Psoas muscle (tissue), 8 donors: ENCODE results near the gene NYAP2. TPM values are rescaled to one million over a fixed set of nuclear protein-coding genes. Genes with fewer than 3 reads are reported as not detected.

Source experiments
- ATAC-seq, 4 donors: fragments of 200-7000 bp; cut with Tn5 transposase; one replicate each; pipeline ENCODE4 v1.9.1; 2020; ENCODE audit warnings: moderate library complexity in 3 of 4, mild to moderate bottlenecking in 2 of 4
- DNase-seq, 2 donors: peaks; one replicate each; pipeline ENCODE4 v3.0.0-alpha.2; 2020
- H3K27ac ChIP-seq: fragments of 200-600 bp; one replicate; pipeline ENCODE4 v1.8.0; 2022
- H3K27me3 ChIP-seq, 3 donors: fragments of 200-600 bp in 1 of 3; one replicate each; pipeline versions ENCODE4 v1.6.1 to v1.8.0; 2013 to 2022; ENCODE audit warnings: low read length in 2 of 3, mild to moderate bottlenecking in 2 of 3, moderate library complexity in 1 of 3; ENCODE audit not compliant: insufficient read depth in 3 of 3
- H3K36me3 ChIP-seq, 2 donors: fragments of 200-600 bp in 1 of 2; one replicate each; pipeline versions ENCODE4 v1.6.1 to v1.8.0; 2013 to 2022; ENCODE audit warnings: low read depth in 1 of 2, mild to moderate bottlenecking in 1 of 2, moderate library complexity in 1 of 2; ENCODE audit not compliant: insufficient read depth in 1 of 2
- H3K4me1 ChIP-seq: fragments of 200-600 bp; one replicate; pipeline ENCODE4 v1.8.0; 2022
- H3K4me3 ChIP-seq: fragments of 200-600 bp; one replicate; pipeline ENCODE4 v1.8.0; 2022; ENCODE audit warnings: mild to moderate bottlenecking
- H3K9me3 ChIP-seq: fragments of 200-600 bp; one replicate; pipeline ENCODE4 v1.8.0; 2022
- WGBS, 3 donors: extraction: QIAGEN DNeasy Blood & Tissue Kit; methylation state at CpG; one replicate each; pipeline versions ENCODE4 v1.1.6 to v1.1.7; 2013; 5-methylcytosine and 5-hydroxymethylcytosine counted together
- intact Hi-C, 2 donors: fragments of 100-400 bp; cut with DNase I; formaldehyde crosslinking; loops; one replicate each; pipeline versions ENCODE4 v1.11.0 to v1.14.2; 2022
- polyA plus RNA-seq, 3 donors: library from polyadenylated mRNA; stranded (reverse); fragments of 200-250 nt; gene quantifications; one replicate each; pipeline ENCODE4 v1.2.3, GENCODE V29; 2013
- total RNA-seq, 4 donors: library from RNA; stranded (reverse); fragmentation: NEBNext Ultra II Directional in 2 of 4; extraction: Animal tissue kit (Norgen Biotek cat#: 25700) in 2 of 4; gene quantifications; one replicate each; pipeline versions ENCODE4 v1.2.1 to v1.2.4, GENCODE V29; 2021 to 2023
- TF ChIP-seq, protein P1 (sequence below): fragments of 200-600 bp; IDR thresholded peaks from one replicate; pipeline ENCODE4 v1.8.0; 2022; ENCODE audit warnings: antibody characterized with exemption
- donor health status: healthy with polysubstance abuse.
- donor health status: DM: no; HTN: no; CAD: no; lungs with moderate emphysema.
- donor health status: Bipolar disorder and iron deficiency.
- donor health status: healthy.
- donor health status: DM: yes; HTN: yes; CAD: no.
- donor health status: DM: no; HTN: no; CAD: no.
- donor health status: DM: no; HTN: no; CAD: no.
- donor health status: DM: yes; HTN: yes; CAD: no.

NYAP2 gene
- total and polyA plus RNA-seq, 7 donors = 0.03 to 5.0 (median 0.90) TPM

DNA sequence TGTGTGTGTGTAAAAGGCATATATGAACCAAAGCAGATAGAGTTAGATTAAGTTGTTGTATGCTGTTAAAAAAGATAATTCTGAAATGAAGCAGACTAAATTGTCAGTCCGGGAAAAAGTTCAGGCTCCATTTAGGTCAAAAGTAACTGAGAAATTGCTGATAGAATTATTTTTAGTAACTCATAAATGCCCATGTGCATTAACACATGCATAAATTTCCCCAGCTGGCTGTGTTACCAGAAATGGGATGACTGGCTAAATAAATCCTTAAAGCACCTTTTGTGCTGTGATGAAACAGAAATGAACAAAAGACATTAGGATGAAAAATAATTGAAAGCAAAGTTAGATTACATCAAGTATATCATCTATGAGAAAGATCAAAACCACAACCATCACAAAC lies 111.3 kb downstream of the NYAP2 start:
- Histone ChIP-seq H3K9me3 (no peaks in the 10 kb centered on the region), H3K36me3 (no peaks in the 10 kb centered on the region), H3K4me3 (no peak overlapping the region), H3K4me1 (no peaks in the 10 kb centered on the region), H3K27ac (no peak overlapping the region), H3K27me3 (no peaks in the 10 kb centered on the region)
- 37 to 47% (median 41%) methylated on average over 1 of the region's 1 CpG for WGBS, 3 donors
- DNase-seq (no peak), ATAC-seq (no peak)
- intact Hi-C loops = no loop called here
- TF ChIP-seq, protein P1, sequence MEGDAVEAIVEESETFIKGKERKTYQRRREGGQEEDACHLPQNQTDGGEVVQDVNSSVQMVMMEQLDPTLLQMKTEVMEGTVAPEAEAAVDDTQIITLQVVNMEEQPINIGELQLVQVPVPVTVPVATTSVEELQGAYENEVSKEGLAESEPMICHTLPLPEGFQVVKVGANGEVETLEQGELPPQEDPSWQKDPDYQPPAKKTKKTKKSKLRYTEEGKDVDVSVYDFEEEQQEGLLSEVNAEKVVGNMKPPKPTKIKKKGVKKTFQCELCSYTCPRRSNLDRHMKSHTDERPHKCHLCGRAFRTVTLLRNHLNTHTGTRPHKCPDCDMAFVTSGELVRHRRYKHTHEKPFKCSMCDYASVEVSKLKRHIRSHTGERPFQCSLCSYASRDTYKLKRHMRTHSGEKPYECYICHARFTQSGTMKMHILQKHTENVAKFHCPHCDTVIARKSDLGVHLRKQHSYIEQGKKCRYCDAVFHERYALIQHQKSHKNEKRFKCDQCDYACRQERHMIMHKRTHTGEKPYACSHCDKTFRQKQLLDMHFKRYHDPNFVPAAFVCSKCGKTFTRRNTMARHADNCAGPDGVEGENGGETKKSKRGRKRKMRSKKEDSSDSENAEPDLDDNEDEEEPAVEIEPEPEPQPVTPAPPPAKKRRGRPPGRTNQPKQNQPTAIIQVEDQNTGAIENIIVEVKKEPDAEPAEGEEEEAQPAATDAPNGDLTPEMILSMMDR = no peak

GRCh38 chr2:225512469-225512868 lies 113.0 kb downstream of the NYAP2 start:
- Histone ChIP-seq H3K36me3 (no peaks in the 10 kb centered on the region), H3K27ac (no peak overlapping the region), H3K4me3 (no peak overlapping the region), H3K4me1 (no peaks in the 10 kb centered on the region), H3K9me3 (no peaks in the 10 kb centered on the region), H3K27me3 (no peaks in the 10 kb centered on the region)
- ATAC-seq (no peak), DNase-seq (no peak)
- WGBS, 3 donors = 43 to 52% (median 45%) methylated on average over 1 of the region's 1 CpG
- intact Hi-C loops = no loop called here
- TF ChIP-seq, protein P1 = no peak

DNA sequence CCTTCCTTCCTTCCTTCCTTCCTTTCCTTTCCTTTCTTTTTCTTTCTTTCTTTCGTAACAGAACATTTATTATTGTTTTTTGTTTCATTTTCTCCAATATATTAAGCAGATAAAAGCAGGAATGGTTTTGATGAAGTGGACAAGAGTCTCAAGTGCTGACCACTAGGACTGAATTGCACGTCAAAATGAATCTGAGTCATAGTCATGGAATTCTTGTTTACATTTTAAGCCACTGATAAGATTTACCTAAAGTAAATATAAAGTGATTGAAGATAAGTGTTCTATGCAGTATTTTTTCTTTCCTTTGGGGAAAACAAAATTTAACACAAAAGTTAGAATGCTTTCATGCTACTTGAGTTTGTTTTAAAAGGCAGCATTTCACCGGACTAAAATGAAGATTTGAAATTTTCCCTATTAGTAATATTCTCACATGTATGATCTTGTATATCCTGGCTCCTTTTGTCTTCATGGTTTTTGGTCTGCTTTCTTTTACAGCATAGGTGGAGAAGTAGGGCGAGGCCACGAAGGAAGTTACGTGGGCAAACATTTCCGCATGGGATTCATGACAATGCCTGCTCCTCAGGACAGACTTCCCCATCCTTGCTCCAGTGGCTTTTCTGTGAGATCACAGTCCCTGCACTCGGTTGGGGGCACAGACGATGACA lies 113.5 kb downstream of the NYAP2 start:
- H3K27me3 ChIP-seq = no peaks in the 10 kb centered on the region

DNA sequence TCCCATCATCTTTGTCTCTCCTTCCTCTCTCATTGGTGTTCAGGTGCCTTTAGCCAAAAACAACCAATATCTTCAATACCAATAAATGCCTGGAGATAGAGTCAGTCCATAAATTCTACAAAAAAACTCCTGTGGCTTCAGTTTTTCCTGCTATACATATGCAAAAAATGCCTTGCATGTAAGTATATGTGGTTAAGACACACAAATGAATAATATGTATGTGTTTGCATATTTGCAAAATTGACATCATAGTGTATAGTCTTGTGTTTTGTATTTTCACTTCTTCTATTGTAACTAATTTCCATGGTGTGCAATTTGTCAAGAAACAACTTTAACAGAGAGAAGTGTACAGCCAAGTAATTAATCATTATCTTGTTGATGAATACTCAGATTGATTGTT lies 115.5 kb downstream of the NYAP2 start:
- Histone ChIP-seq H3K36me3 (no peaks in the 10 kb centered on the region), H3K4me1 (no peaks in the 10 kb centered on the region), H3K27ac (no peak overlapping the region), H3K4me3 (no peak overlapping the region), H3K9me3 (no peaks in the 10 kb centered on the region), H3K27me3 (no peaks in the 10 kb centered on the region)
- ATAC-seq (no peak), DNase-seq (no peak)
- TF ChIP-seq, protein P1 = no peak
- intact Hi-C loops = no loop called here

More for the DNA sequence above, 113.5 kb downstream of the NYAP2 start:
- Histone ChIP-seq H3K36me3 (no peaks in the 10 kb centered on the region), H3K9me3 (no peaks in the 10 kb centered on the region), H3K4me3 (no peak overlapping the region), H3K4me1 (no peaks in the 10 kb centered on the region), H3K27ac (no peak overlapping the region)
- TF ChIP-seq, protein P1 = no peak
- 83 to 85% (median 83%) methylated on average over 9 of the region's 9 CpGs for WGBS, 3 donors
- ATAC-seq (no peak), DNase-seq (no peak)
- intact Hi-C loops = no loop called here

DNA sequence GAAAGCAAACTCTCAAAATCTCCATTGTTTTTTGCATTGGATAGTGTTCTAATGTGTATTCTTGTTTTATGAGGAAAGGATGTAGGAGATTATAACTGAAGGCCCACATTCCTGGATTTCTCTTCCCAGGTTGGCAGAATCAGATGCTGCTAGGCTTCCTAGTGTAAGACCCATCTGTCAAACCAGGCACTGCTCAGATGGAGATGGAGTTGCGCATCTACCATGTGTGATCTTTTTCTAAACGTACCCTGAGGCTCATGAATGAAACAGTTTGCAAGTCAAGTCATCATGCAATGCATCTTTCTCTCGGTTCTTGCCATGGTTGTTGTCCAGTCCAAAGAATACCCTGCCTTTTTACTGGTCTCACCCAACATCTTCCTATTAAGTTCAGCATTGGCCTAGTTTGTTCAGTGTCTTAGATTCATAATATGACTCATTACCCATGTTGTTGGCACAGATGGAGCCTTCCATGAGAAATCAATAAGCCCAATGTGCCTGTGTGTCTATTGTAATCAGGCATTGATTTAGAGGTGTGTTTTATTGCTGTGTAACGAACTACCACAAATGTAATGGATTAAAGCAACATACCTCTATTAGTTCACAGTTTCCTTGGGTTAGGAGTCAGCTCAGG lies 127.4 kb downstream of the NYAP2 start:
- intact Hi-C loops = no loop called here
- DNase-seq = no peak
- WGBS, 3 donors = 79 to 84% (median 83%) methylated on average over 4 of the region's 4 CpGs
- H3K27me3 ChIP-seq = no peaks in the 10 kb centered on the region
- H3K4me3 ChIP-seq = no peak overlapping the region
- TF ChIP-seq, protein P1 = no peak
- no peak for ATAC-seq
- H3K27ac ChIP-seq = no peak overlapping the region
- no peaks in the 10 kb centered on the region for H3K4me1 ChIP-seq
- no peaks in the 10 kb centered on the region for H3K9me3 ChIP-seq
- H3K36me3 ChIP-seq = no peaks in the 10 kb centered on the region
